Keratinocyte (primary cell): Measurements from ENCODE around the gene PSAPL1.

ENCODE experiments used
- CTCF ChIP-seq, 3 experiments: IDR thresholded peaks in 1 of 3; conservative IDR thresholded peaks in 1 of 3; optimal IDR thresholded peaks in 1 of 3; 2 replicates in 2 of 3; 3 replicates in 1 of 3; pipeline versions ENCODE3 to v1.5.1; 2011; ENCODE audit warnings: low read length in 3 of 3, mild to moderate bottlenecking in 3 of 3, moderate library complexity in 2 of 3, control low read depth in 1 of 3, inconsistent platforms in 1 of 3; ENCODE audit not compliant: insufficient read depth in 2 of 3; ENCODE audit errors: extremely low read depth in 1 of 3
- EZH2 ChIP-seq: IDR thresholded peaks from one replicate; pipeline ENCODE4 v1.6.1; 2012; ENCODE audit warnings: inconsistent platforms, mild to moderate bottlenecking, low read length, moderate library complexity

- TF ChIP-seq CTCF (optimal IDR thresholded peaks at IDR 0.05 in 1 of 3, IDR thresholded peaks at IDR 0.05 in 1 of 3, conservative IDR thresholded peaks at IDR 0.05 in 1 of 3; ENCODE audit: extremely low read depth in 1 of 3, insufficient read depth in 2 of 3, low read length in 3 of 3): no peak
- no peak for TF ChIP-seq EZH2
These were observed 8.1 kb downstream of the PSAPL1 start for GRCh38 chr4:7426525-7427171.
